ENCODE results near the gene LAMA3. TPM values are rescaled to one million over a fixed set of nuclear protein-coding genes. Genes with fewer than 3 reads are reported as not detected.

The LAMA3 gene
- polyA plus RNA-seq, 1 of the 3 experiments (the other 2 are of a cell fraction) = 3.5 TPM

DNA sequence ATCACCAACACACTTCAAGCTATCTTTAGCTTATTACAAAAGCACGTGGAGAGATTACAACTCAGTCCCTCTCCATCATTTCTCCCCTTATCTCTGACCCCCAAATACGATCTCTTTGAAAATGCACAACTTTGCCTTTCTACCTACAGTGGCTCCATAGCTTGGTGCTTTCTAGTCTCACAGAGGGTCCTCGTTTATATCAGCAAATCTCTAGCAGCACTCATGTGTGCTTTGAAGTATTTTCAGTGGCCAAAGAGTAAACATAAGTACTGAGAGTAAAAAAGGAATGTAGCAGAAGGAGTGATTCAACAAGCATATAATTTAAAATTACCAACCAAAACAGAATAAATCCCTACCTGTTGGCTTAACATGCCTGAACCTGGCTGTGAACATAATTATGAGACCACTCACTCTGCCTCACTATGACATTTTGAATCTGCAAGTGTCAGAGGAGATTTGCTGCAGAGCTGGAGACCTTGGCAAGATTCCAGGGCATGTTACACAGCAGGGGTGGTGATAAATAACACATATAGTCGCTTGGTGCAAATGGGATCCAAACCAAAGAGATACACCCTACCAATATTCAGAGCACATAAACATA is 54.6 kb downstream of the LAMA3 start (continued):
- TF ChIP-seq CHD2 (IDR thresholded peaks at IDR 0.05; ENCODE audit: low read length, partially characterized antibody) (no peak), NRF1 (IDR thresholded peaks at IDR 0.05; ENCODE audit: low read depth, low read length) (no peak), FOSL2 (IDR thresholded peaks at IDR 0.05; ENCODE audit: borderline replicate concordance, low read depth) (no peak), RCOR1 (IDR thresholded peaks at IDR 0.05; ENCODE audit: low read length) (no peak), ELF1 (IDR thresholded peaks at IDR 0.05) (no peak)

DNA sequence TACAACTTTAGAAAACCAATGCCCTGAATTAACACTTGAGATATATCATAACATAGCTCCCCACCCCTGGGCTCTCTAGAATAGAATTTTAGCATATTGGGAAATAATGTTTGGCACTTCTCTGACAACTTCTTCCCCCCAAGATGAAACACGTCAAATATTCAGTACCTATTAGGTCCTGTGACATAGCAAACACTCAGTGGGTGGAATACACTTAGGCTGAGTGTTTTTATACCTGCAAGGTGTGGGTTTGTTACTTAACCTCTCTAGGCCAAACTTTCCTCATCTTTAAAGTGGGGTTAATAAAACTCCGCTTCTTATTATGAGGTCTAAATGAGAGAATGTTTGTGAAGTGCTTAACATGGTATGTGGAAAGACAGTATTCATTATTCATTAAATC is 56.1 kb downstream of the LAMA3 start:
- CTCF ChIA-PET = interaction anchor here (0.7 kb wide), 1 partner anchor 173 kb away, joined by 3 read pairs; no protein-coding TSS in a partner anchor
- H3K4me3 ChIP-seq (ENCODE audit: low read depth in 2 of 2, low read length in 1 of 2) = no peak overlapping the region
- no peaks in the 10 kb centered on the region for H4K20me1 ChIP-seq (ENCODE audit: insufficient read depth)

More for the DNA sequence above, 56.1 kb downstream of the LAMA3 start:
- no peak overlapping the region for H3K9ac ChIP-seq
- no peak for DNase-seq
- no peak overlapping the region for H2AFZ ChIP-seq (ENCODE audit: low read depth)
- H3K9me3 ChIP-seq = no peaks in the 10 kb centered on the region
- no peaks in the 10 kb centered on the region for H3F3A ChIP-seq (replicated peaks; ENCODE audit: insufficient read depth)
- peaks cover 0 to 6% of the 10 kb centered on the region in 2 experiments; a peak in 2 of 4 replicates for H3K4me1 ChIP-seq (ENCODE audit: control insufficient read depth in 1 of 2, insufficient read depth in 2 of 2, low read depth in 1 of 2, low read length in 1 of 2)
- no peaks in the 10 kb centered on the region for H3K36me3 ChIP-seq (replicated peaks in 1 of 2; ENCODE audit: control insufficient read depth in 1 of 2, insufficient read depth in 2 of 2, low read length in 1 of 2)
- H3K27ac ChIP-seq (ENCODE audit: low read depth in 2 of 2, low read length in 1 of 2) = no peak overlapping the region
- TF ChIP-seq, protein P1, sequence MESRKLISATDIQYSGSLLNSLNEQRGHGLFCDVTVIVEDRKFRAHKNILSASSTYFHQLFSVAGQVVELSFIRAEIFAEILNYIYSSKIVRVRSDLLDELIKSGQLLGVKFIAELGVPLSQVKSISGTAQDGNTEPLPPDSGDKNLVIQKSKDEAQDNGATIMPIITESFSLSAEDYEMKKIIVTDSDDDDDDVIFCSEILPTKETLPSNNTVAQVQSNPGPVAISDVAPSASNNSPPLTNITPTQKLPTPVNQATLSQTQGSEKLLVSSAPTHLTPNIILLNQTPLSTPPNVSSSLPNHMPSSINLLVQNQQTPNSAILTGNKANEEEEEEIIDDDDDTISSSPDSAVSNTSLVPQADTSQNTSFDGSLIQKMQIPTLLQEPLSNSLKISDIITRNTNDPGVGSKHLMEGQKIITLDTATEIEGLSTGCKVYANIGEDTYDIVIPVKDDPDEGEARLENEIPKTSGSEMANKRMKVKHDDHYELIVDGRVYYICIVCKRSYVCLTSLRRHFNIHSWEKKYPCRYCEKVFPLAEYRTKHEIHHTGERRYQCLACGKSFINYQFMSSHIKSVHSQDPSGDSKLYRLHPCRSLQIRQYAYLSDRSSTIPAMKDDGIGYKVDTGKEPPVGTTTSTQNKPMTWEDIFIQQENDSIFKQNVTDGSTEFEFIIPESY (IDR thresholded peaks at IDR 0.05; ENCODE audit: borderline replicate concordance, low read depth) = no peak
- TF ChIP-seq, protein P2, sequence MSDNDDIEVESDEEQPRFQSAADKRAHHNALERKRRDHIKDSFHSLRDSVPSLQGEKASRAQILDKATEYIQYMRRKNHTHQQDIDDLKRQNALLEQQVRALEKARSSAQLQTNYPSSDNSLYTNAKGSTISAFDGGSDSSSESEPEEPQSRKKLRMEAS (IDR thresholded peaks at IDR 0.05; ENCODE audit: low read depth) = no peak
- TF ChIP-seq JUND (IDR thresholded peaks at IDR 0.05) = no peak
- no peak for TF ChIP-seq YY1 (IDR thresholded peaks at IDR 0.05; ENCODE audit: low read depth)
- no peak for TF ChIP-seq SIN3A (IDR thresholded peaks at IDR 0.05; ENCODE audit: borderline replicate concordance, low read depth, low read length)
- TF ChIP-seq, protein P3, sequence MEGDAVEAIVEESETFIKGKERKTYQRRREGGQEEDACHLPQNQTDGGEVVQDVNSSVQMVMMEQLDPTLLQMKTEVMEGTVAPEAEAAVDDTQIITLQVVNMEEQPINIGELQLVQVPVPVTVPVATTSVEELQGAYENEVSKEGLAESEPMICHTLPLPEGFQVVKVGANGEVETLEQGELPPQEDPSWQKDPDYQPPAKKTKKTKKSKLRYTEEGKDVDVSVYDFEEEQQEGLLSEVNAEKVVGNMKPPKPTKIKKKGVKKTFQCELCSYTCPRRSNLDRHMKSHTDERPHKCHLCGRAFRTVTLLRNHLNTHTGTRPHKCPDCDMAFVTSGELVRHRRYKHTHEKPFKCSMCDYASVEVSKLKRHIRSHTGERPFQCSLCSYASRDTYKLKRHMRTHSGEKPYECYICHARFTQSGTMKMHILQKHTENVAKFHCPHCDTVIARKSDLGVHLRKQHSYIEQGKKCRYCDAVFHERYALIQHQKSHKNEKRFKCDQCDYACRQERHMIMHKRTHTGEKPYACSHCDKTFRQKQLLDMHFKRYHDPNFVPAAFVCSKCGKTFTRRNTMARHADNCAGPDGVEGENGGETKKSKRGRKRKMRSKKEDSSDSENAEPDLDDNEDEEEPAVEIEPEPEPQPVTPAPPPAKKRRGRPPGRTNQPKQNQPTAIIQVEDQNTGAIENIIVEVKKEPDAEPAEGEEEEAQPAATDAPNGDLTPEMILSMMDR (IDR thresholded peaks at IDR 0.05) = no peak
- no peak for TF ChIP-seq RFX5 (IDR thresholded peaks at IDR 0.05; ENCODE audit: low read length)
- TF ChIP-seq GATA2 (CRISPR knock-in tag; IDR thresholded peaks at IDR 0.05) = no peak
- no peak for TF ChIP-seq GABPA (IDR thresholded peaks at IDR 0.05; ENCODE audit: low read depth)
- no peak for TF ChIP-seq TCF12 (IDR thresholded peaks at IDR 0.05)
- no peaks in the 10 kb centered on the region for H3K9me2 ChIP-seq
- no peak overlapping the region for H3K4me2 ChIP-seq
- no peaks in the 10 kb centered on the region for H3K79me2 ChIP-seq (ENCODE audit: insufficient read depth)
- WGBS (ENCODE audit: low lambda C conversion rate) = 92% methylated on average over 2 of the region's 2 CpGs
- POLR2A ChIA-PET = no interaction called here
- H3K27me3 ChIP-seq (ENCODE audit: insufficient read depth) = no peaks in the 10 kb centered on the region

Data from SK-N-SH (cell line).